Myocyte (in vitro differentiated cells): ENCODE results near the gene RAB11B. TPM values are rescaled to one million over a fixed set of nuclear protein-coding genes. Genes with fewer than 3 reads are reported as not detected.
"Not testable (repeated sequence)": the region's sequence is repeated elsewhere in the genome, so short reads cannot be mapped to it uniquely, and the experiment has no call there.

Experiments
- DNase-seq: peaks from one replicate; pipeline ENCODE4 v3.0.0-alpha.2; 2012; ENCODE audit warnings: low read depth
- total RNA-seq: library from RNA; depleted of rRNA; stranded (reverse); fragments of >200 nt; gene quantifications from 2 replicates; pipeline ENCODE4 v1.2.3, GENCODE V29; 2014

Gene RAB11B
- total RNA-seq, 1 donor from 2014 or later, result 12.5 TPM

- DNase-seq, result not testable (repeated sequence)
These were observed 35.2 kb downstream of the RAB11B start for GRCh38 chr19:8425331-8425730.

DNA sequence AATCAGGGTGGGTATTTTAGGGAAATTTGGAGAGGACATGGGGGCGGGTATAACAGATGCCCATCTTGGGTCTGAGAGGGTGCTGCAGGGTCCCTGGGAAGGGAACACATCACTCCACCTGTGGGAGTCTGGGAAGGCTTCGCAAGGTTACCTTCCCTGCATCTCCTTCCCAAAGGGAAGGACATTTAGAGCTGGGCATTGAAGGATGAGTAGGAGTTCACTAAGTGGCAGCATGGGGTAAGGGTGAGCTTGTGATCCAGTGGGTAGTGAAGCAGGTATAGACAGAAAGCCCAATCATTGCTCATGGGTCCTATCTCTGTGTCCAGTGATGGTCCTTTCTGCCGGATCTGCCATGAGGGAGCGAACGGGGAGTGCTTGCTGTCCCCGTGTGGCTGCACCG is 36.1 kb downstream of the RAB11B start:
- DNase-seq, result no peak

DNA sequence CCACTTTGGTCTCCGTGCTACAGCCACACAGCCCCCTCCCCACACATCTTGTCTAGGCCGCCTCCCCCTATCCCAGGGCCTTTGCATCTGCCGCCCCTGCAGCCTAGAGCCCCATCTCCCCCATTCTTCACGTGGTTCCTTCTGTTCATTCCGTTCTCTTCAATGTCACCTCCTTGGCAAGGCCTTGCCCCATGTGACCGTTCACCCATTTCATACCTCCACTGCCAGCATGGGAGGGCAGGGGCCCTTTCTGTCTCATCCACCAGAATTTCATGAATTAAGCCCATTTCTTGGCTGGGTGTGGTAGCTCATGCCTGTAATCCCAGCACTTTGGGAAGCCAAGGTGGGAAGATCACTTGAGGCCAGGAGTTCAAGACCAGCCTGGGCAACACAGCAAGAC is 38.9 kb downstream of the RAB11B start:
- no peak for DNase-seq

GRCh38 chr19:8429826-8430225 is 39.7 kb downstream of the RAB11B start:
- DNase-seq, result no peak

- no peak for DNase-seq
These were observed 40.5 kb downstream of the RAB11B start for GRCh38 chr19:8430650-8431049.

- DNase-seq, result no peak
These were observed 48.1 kb downstream of the RAB11B start for GRCh38 chr19:8438236-8438635.

- no peak for DNase-seq
These were observed 51.8 kb downstream of the RAB11B start for GRCh38 chr19:8441725-8442544.

DNA sequence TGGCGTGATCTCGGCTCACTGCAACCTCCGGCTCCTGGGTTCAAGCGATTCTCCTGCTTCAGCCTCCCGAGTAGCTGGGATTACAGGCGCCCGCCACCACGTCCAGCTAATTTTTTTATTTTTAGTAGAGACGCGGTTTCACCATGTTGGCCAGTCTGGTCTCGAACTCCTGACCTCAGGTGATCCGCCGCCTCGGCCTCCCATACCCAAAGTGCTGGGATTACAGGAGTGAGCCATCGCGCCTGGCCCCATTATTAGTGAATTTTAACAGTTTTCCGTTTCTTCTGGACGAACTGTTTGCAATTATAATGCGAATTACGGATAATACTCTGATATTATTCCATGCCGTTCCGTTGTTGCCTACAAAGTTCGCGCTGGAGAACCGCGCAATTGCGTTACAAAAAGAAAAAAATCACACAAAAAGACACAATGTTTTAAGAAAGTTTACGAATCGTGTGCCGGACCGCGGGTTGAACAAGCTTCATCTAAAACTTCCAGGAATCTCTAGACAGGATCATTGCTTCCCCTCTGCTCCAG is 54.0 kb downstream of the RAB11B start:
- not testable (repeated sequence) for DNase-seq

- DNase-seq, result peak; percentile 97
These were observed 54.7 kb downstream of the RAB11B start, which contains the start of gene HNRNPM for GRCh38 chr19:8444677-8445487. Gene HNRNPM (plus strand): TSS chr19:8444975. CDS start chr19:8444999, 24 bp downstream.

- peak; percentile 28 for DNase-seq
These were observed 55.4 kb downstream of the RAB11B start for GRCh38 chr19:8445488-8446001.

DNA sequence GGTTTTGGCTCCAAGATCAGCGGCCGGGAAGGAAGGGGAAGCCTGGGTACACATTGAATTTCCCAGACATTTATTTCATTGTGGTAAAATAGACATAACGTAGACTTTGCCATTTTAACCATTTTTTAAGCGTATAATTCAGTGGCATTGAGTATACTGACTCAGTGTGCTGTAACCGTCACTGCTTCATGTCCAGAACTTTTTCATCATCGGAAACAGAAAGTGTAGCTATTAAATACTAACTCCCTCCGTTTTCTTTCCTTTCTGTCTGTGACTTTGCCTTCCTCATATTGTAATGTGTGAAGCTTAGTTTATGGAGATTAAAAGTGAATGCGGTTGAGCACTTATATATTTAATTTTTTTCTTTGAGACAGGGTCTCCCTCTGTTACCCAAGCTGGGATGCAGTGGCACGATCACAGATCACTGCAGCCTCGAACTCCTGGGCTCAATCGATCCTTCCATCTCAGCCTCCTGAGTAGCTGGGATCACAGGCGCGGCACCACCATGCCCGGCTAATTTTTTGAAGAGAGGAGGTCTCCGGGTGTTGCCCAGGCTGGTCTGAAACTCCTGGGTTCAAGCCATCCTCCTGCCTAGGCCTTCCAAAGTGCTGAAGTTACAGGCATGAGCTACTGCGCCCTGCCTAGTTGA is 56.0 kb downstream of the RAB11B start:
- DNase-seq, result no peak

DNA sequence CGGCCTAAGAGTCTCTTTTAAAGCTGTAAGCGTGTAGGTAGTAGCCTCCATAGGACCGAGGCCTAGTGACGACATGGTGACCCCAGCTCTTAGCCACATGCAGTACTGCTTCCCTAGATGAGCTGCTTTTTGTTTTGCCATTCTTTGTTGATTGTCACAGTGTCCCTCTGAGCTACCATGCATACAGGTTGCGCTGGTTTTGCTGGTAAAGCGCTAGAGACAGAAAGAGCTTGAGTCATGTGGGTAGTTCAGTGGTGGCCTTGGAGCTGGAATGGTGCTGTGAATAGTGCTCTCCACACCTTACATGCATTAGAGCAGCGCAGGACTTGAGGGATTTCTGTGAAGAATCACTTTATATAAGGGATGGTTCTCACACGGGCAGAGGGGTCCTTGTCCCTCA is 59.7 kb downstream of the RAB11B start:
- no peak for DNase-seq

DNA sequence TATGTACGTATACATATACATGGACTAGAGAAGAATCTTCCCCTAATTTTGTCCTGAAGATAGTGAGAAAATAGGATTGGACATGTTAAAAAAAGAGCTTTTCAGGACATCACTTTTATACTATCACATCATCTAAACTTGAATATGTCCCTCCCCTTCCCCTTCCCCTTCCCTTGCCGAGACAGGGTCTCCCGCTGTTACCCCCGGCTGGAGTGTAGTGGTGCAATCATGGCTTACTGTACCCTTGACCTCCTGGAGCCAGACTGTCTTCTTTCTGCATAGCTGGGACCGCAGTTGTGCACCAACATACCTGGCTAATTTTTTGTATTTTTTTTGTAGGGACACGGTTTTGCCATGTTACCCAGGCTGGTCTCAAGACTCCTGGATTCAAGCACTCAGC is 61.2 kb downstream of the RAB11B start:
- no peak for DNase-seq

DNA sequence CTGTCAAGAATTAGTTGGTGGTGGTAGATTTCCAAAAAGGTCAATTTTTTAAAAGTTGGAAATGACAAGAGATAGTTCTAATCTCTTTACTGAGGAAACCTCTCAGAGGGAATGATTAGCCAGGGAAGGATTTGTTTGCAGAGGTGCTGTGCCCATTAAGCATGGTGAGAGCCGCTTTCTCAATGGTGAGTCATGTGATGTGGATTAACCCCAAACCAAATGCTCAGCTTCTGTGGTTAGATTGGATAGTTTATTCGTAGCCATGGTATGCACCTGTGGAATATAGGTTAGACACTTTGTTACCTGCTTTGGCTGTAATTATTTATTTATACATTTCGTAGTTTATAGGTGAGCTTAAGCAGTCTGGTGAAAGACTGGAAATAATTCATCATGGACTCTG is 61.7 kb downstream of the RAB11B start:
- DNase-seq, result peak; percentile 69

GRCh38 chr19:8452446-8453123 is 62.4 kb downstream of the RAB11B start:
- DNase-seq, result no peak

- DNase-seq, result no peak
These were observed 63.5 kb downstream of the RAB11B start for GRCh38 chr19:8453616-8454015.
